ENCODE results near the gene DISC1. TPM values are rescaled to one million over a fixed set of nuclear protein-coding genes. Genes with fewer than 3 reads are reported as not detected.

DISC1 gene
- total RNA-seq, result 5.2 and 6.1 TPM in 2 replicates
- long read RNA-seq, partial matches to known transcripts, result 0 of 1 reads
- long read RNA-seq, other reads (novel, unspliced or antisense), result 1 of 1 reads

- Mint-ChIP-seq H3K27me3 (peaks cover 27% of the 10 kb centered on the region), H3K4me3 (ENCODE audit: low read depth) (peak within 1 kb of the TSS; percentile 81), H3K4me1 (ENCODE audit: low read depth) (peaks cover 6% of the 10 kb centered on the region), H3K27ac (peak within 1 kb of the TSS; percentile 95), H3K9me3 (ENCODE audit: low read depth) (no peaks in the 10 kb centered on the region), H3K36me3 (ENCODE audit: insufficient read depth) (no peaks in the 10 kb centered on the region)
- TF ChIP-seq CTCF (IDR thresholded peaks at IDR 0.05; ENCODE audit: unreplicated experiment), result no peak
- DNase-seq (ENCODE audit: low spot score, unreplicated experiment), result peak; percentile 75
Measured at GRCh38 chr1:231626535-231626950, at the start of gene DISC1. TSS of gene DISC1 (plus strand) at chr1:231626790. CDS start at chr1:231626868, 78 bp downstream.

- Mint-ChIP-seq H3K4me3 (ENCODE audit: low read depth) (no peak overlapping the region), H3K36me3 (ENCODE audit: insufficient read depth) (no peaks in the 10 kb centered on the region), H3K4me1 (ENCODE audit: low read depth) (no peaks in the 10 kb centered on the region), H3K27me3 (no peaks in the 10 kb centered on the region), H3K27ac (no peak overlapping the region), H3K9me3 (ENCODE audit: low read depth) (no peaks in the 10 kb centered on the region)
- no peak for DNase-seq (ENCODE audit: low spot score, unreplicated experiment)
- no peak for TF ChIP-seq CTCF (IDR thresholded peaks at IDR 0.05; ENCODE audit: unreplicated experiment)
Measured at GRCh38 chr1:231576804-231577718, 49.5 kb upstream of the DISC1 start.

- DNase-seq (ENCODE audit: low spot score, unreplicated experiment), result no peak
- no peak overlapping the region for H3K27ac Mint-ChIP-seq
- no peak for TF ChIP-seq CTCF (IDR thresholded peaks at IDR 0.05; ENCODE audit: unreplicated experiment)
- H3K9me3 Mint-ChIP-seq (ENCODE audit: low read depth), result no peaks in the 10 kb centered on the region
- H3K36me3 Mint-ChIP-seq (ENCODE audit: insufficient read depth), result no peaks in the 10 kb centered on the region
- no peaks in the 10 kb centered on the region for H3K4me1 Mint-ChIP-seq (ENCODE audit: low read depth)
- no peaks in the 10 kb centered on the region for H3K27me3 Mint-ChIP-seq
- H3K4me3 Mint-ChIP-seq (ENCODE audit: low read depth), result no peak overlapping the region
Measured at GRCh38 chr1:231580874-231581273, 45.7 kb upstream of the DISC1 start.

- TF ChIP-seq CTCF (IDR thresholded peaks at IDR 0.05; ENCODE audit: unreplicated experiment), result no peak
- H3K9me3 Mint-ChIP-seq (ENCODE audit: low read depth), result no peaks in the 10 kb centered on the region
- DNase-seq (ENCODE audit: low spot score, unreplicated experiment), result no peak
- no peaks in the 10 kb centered on the region for H3K36me3 Mint-ChIP-seq (ENCODE audit: insufficient read depth)
- H3K4me1 Mint-ChIP-seq (ENCODE audit: low read depth), result no peaks in the 10 kb centered on the region
- H3K27me3 Mint-ChIP-seq, result no peaks in the 10 kb centered on the region
- no peak overlapping the region for H3K4me3 Mint-ChIP-seq (ENCODE audit: low read depth)
- H3K27ac Mint-ChIP-seq, result no peak overlapping the region
Measured at GRCh38 chr1:231581859-231582258, 44.7 kb upstream of the DISC1 start.

GRCh38 chr1:231583376-231583775 is 43.2 kb upstream of the DISC1 start:
- no peak for TF ChIP-seq CTCF (IDR thresholded peaks at IDR 0.05; ENCODE audit: unreplicated experiment)
- Mint-ChIP-seq H3K27me3 (no peaks in the 10 kb centered on the region), H3K36me3 (ENCODE audit: insufficient read depth) (no peaks in the 10 kb centered on the region), H3K9me3 (ENCODE audit: low read depth) (no peaks in the 10 kb centered on the region), H3K4me1 (ENCODE audit: low read depth) (no peaks in the 10 kb centered on the region), H3K27ac (no peak overlapping the region), H3K4me3 (ENCODE audit: low read depth) (no peak overlapping the region)
- no peak for DNase-seq (ENCODE audit: low spot score, unreplicated experiment)

Data from progenitor cell of endocrine pancreas (in vitro differentiated cells).